ENCODE data around the gene ASTN2. TPM values are rescaled to one million over a fixed set of nuclear protein-coding genes. Genes with fewer than 3 reads are reported as not detected.

The ASTN2 gene
- polyA plus RNA-seq, 1 donor from 2014 or later, result 6.8 TPM

- no peaks in the 10 kb centered on the region for H3F3A ChIP-seq (ENCODE audit: insufficient read depth, low read length, poor library complexity, severe bottlenecking)
- H3K36me3 ChIP-seq (ENCODE audit: insufficient read depth, low read length), result no peaks in the 10 kb centered on the region
- TF ChIP-seq RAD21 (conservative IDR thresholded peaks at IDR 0.05), result no peak
- no peak for TF ChIP-seq POLR2AphosphoS5 (IDR thresholded peaks at IDR 0.05)
- TF ChIP-seq MXI1 (conservative IDR thresholded peaks at IDR 0.05; ENCODE audit: poor library complexity, severe bottlenecking), result no peak
- no peak for TF ChIP-seq EP300 (conservative IDR thresholded peaks at IDR 0.05; ENCODE audit: poor library complexity, severe bottlenecking)
- no peak for TF ChIP-seq SMC3 (conservative IDR thresholded peaks at IDR 0.05; ENCODE audit: poor library complexity)
- no peak for TF ChIP-seq TAF1 (IDR thresholded peaks at IDR 0.05; ENCODE audit: low read depth)
- TF ChIP-seq, protein P1, sequence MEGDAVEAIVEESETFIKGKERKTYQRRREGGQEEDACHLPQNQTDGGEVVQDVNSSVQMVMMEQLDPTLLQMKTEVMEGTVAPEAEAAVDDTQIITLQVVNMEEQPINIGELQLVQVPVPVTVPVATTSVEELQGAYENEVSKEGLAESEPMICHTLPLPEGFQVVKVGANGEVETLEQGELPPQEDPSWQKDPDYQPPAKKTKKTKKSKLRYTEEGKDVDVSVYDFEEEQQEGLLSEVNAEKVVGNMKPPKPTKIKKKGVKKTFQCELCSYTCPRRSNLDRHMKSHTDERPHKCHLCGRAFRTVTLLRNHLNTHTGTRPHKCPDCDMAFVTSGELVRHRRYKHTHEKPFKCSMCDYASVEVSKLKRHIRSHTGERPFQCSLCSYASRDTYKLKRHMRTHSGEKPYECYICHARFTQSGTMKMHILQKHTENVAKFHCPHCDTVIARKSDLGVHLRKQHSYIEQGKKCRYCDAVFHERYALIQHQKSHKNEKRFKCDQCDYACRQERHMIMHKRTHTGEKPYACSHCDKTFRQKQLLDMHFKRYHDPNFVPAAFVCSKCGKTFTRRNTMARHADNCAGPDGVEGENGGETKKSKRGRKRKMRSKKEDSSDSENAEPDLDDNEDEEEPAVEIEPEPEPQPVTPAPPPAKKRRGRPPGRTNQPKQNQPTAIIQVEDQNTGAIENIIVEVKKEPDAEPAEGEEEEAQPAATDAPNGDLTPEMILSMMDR (IDR thresholded peaks at IDR 0.05; ENCODE audit: poor library complexity, severe bottlenecking), result no peak
- no peak for TF ChIP-seq EZH2 (IDR thresholded peaks at IDR 0.05; ENCODE audit: borderline replicate concordance, insufficient read depth, low read length, poor library complexity, severe bottlenecking)
- TF ChIP-seq REST (IDR thresholded peaks at IDR 0.05; ENCODE audit: borderline replicate concordance), result no peak
- H3K27me3 ChIP-seq (ENCODE audit: insufficient read depth, low read depth, low read length), result no peaks in the 10 kb centered on the region
- no peaks in the 10 kb centered on the region for H3K79me2 ChIP-seq (replicated peaks; ENCODE audit: insufficient read depth, low read length)
- H3K9me3 ChIP-seq (ENCODE audit: low read length), result no peaks in the 10 kb centered on the region
- H4K20me1 ChIP-seq (ENCODE audit: insufficient read depth), result no peaks in the 10 kb centered on the region
- no peak overlapping the region for H3K4me3 ChIP-seq (ENCODE audit: low read length)
- H3K27ac ChIP-seq (ENCODE audit: low read length), result no peak overlapping the region
- H3K9ac ChIP-seq (ENCODE audit: low read length), result no peak overlapping the region
- no peak overlapping the region for H3K4me2 ChIP-seq (ENCODE audit: low read length)
- H3K9me2 ChIP-seq (ENCODE audit: insufficient read depth, low read length), result no peaks in the 10 kb centered on the region
- no peak overlapping the region for H2AFZ ChIP-seq (ENCODE audit: low read depth, low read length)
Observed at GRCh38 chr9:117169089-117169621, 245.7 kb downstream of the ASTN2 start.

GRCh38 chr9:117164512-117164911 is 250.3 kb downstream of the ASTN2 start:
- H3F3A ChIP-seq (ENCODE audit: insufficient read depth, low read length, poor library complexity, severe bottlenecking), result no peaks in the 10 kb centered on the region
- no peak overlapping the region for H2AFZ ChIP-seq (ENCODE audit: low read depth, low read length)
- H3K9ac ChIP-seq (ENCODE audit: low read length), result no peak overlapping the region
- no peak overlapping the region for H3K4me3 ChIP-seq (ENCODE audit: low read length)
- no peak overlapping the region for H3K27ac ChIP-seq (ENCODE audit: low read length)
- H3K36me3 ChIP-seq (ENCODE audit: insufficient read depth, low read length), result no peaks in the 10 kb centered on the region
- TF ChIP-seq SMC3 (conservative IDR thresholded peaks at IDR 0.05; ENCODE audit: poor library complexity), result no peak
- no peak for TF ChIP-seq EP300 (conservative IDR thresholded peaks at IDR 0.05; ENCODE audit: poor library complexity, severe bottlenecking)
- no peak for TF ChIP-seq MXI1 (conservative IDR thresholded peaks at IDR 0.05; ENCODE audit: poor library complexity, severe bottlenecking)
- TF ChIP-seq REST (IDR thresholded peaks at IDR 0.05; ENCODE audit: borderline replicate concordance), result no peak
- TF ChIP-seq, protein P1 (IDR thresholded peaks at IDR 0.05; ENCODE audit: poor library complexity, severe bottlenecking), result no peak
- no peak for TF ChIP-seq TAF1 (IDR thresholded peaks at IDR 0.05; ENCODE audit: low read depth)
- TF ChIP-seq EZH2 (IDR thresholded peaks at IDR 0.05; ENCODE audit: borderline replicate concordance, insufficient read depth, low read length, poor library complexity, severe bottlenecking), result no peak
- no peak for TF ChIP-seq POLR2AphosphoS5 (IDR thresholded peaks at IDR 0.05)
- TF ChIP-seq RAD21 (conservative IDR thresholded peaks at IDR 0.05), result no peak
- no peaks in the 10 kb centered on the region for H3K9me3 ChIP-seq (ENCODE audit: low read length)
- H3K27me3 ChIP-seq (ENCODE audit: insufficient read depth, low read depth, low read length), result no peaks in the 10 kb centered on the region
- H4K20me1 ChIP-seq (ENCODE audit: insufficient read depth), result no peaks in the 10 kb centered on the region
- H3K4me2 ChIP-seq (ENCODE audit: low read length), result no peak overlapping the region
- no peaks in the 10 kb centered on the region for H3K9me2 ChIP-seq (ENCODE audit: insufficient read depth, low read length)
- no peaks in the 10 kb centered on the region for H3K79me2 ChIP-seq (replicated peaks; ENCODE audit: insufficient read depth, low read length)
